Ishikawa (cell line): ENCODE data around the gene ASPN.

Experiments
- CEBPB ChIP-seq: IDR thresholded peaks from 2 replicates; pipeline ENCODE4 v1.6.1; 2012
- CREB1 ChIP-seq: IDR thresholded peaks from 2 replicates; pipeline ENCODE4 v1.6.1; 2012; ENCODE audit warnings: low read depth
- EP300 ChIP-seq: IDR thresholded peaks from 2 replicates; pipeline ENCODE4 v1.6.1; 2012; ENCODE audit warnings: borderline replicate concordance
- FOXM1 ChIP-seq: IDR thresholded peaks from 2 replicates; pipeline ENCODE4 v1.6.1; 2012; ENCODE audit warnings: low read depth, borderline replicate concordance
- NFIC ChIP-seq: IDR thresholded peaks from 2 replicates; pipeline ENCODE4 v1.6.1; 2012
- RAD21 ChIP-seq: IDR thresholded peaks from 2 replicates; pipeline ENCODE4 v1.6.1; 2012; ENCODE audit warnings: low read depth
- REST ChIP-seq: IDR thresholded peaks from 2 replicates; pipeline ENCODE4 v1.6.1; 2012; ENCODE audit warnings: low read depth, mild to moderate bottlenecking
- TAF1 ChIP-seq: IDR thresholded peaks from 2 replicates; pipeline ENCODE4 v1.6.1; 2012; ENCODE audit warnings: low read depth, mild to moderate bottlenecking
- TCF12 ChIP-seq: IDR thresholded peaks from 2 replicates; pipeline ENCODE4 v1.6.1; 2012; ENCODE audit warnings: low read depth
- TEAD4 ChIP-seq: IDR thresholded peaks from 2 replicates; pipeline ENCODE4 v1.6.1; 2012
- YY1 ChIP-seq: IDR thresholded peaks from 2 replicates; pipeline ENCODE4 v1.6.1; 2012; ENCODE audit warnings: low read depth
- ZBTB7A ChIP-seq: IDR thresholded peaks from 2 replicates; pipeline ENCODE4 v1.6.1; 2012; ENCODE audit warnings: low read depth
- TF ChIP-seq, protein P1 (sequence below): IDR thresholded peaks from 2 replicates; pipeline ENCODE4 v1.6.1; 2012
- TF ChIP-seq, protein P2 (sequence below): IDR thresholded peaks from 2 replicates; pipeline ENCODE4 v1.6.1; 2012

DNA sequence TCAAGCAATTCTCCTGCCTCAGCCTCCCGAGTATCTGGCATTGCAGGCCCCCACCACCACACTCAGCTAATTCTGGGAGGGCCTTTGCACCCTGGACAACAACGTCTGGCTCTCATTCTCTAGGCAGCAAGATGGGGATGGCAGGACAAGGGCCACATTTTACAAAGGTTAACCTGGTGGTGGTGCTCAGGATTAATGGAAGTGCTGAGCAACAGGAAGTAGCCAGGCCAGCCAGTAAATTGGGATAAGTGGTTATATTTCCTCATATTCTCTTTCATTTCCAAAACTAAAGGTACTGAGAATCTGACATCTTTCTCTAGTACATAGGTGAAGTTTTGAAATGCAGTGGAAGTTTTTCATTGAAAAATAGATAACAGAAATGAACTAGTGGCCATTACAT is 24.7 kb upstream of the ASPN start:
- TF ChIP-seq YY1 (no peak), RAD21 (no peak), FOXM1 (no peak), REST (no peak), ZBTB7A (no peak), EP300 (no peak), TAF1 (no peak), NFIC (no peak), TEAD4 (no peak), CEBPB (no peak), CREB1 (no peak), TCF12 (no peak)
- TF ChIP-seq, protein P1, sequence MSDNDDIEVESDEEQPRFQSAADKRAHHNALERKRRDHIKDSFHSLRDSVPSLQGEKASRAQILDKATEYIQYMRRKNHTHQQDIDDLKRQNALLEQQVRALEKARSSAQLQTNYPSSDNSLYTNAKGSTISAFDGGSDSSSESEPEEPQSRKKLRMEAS = no peak
- TF ChIP-seq, protein P2, sequence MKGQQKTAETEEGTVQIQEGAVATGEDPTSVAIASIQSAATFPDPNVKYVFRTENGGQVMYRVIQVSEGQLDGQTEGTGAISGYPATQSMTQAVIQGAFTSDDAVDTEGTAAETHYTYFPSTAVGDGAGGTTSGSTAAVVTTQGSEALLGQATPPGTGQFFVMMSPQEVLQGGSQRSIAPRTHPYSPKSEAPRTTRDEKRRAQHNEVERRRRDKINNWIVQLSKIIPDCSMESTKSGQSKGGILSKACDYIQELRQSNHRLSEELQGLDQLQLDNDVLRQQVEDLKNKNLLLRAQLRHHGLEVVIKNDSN = no peak
